Measurements from ENCODE around the gene CORIN.

Gene CORIN

GRCh38 chr4:47804598-47804997 is 33.3 kb downstream of the CORIN start:
- no peaks in the 10 kb centered on the region; the same call in 1 of the 2 replicates for H3K27me3 ChIP-seq (replicated peaks; ENCODE audit: insufficient read depth, low read length)
- no peak overlapping the region for H3K27ac ChIP-seq (ENCODE audit: low read length)
- H2AFZ ChIP-seq (ENCODE audit: low read length) = no peak overlapping the region
- no peak overlapping the region for H3K4me2 ChIP-seq (ENCODE audit: low read depth, low read length)
- DNase-seq = no peak
- TF ChIP-seq CTCF (IDR thresholded peaks at IDR 0.05; ENCODE audit: low read length) = no peak
- TF ChIP-seq EZH2 (optimal IDR thresholded peaks at IDR 0.05; ENCODE audit: low read depth, low read length) = no peak
- no peak for TF ChIP-seq EZH2phosphoT487 (IDR thresholded peaks at IDR 0.05; ENCODE audit: low read length)
- no peaks in the 10 kb centered on the region for H3K9me2 ChIP-seq (replicated peaks; ENCODE audit: insufficient read depth, low read length)
- no peaks in the 10 kb centered on the region for H3K9me3 ChIP-seq (replicated peaks; ENCODE audit: insufficient read depth, low read length)
- H3K4me3 ChIP-seq (ENCODE audit: low read length) = no peak overlapping the region
- H4K20me1 ChIP-seq (ENCODE audit: insufficient read depth, low read length) = no peaks in the 10 kb centered on the region
- H3K79me2 ChIP-seq (ENCODE audit: low read length) = no peaks in the 10 kb centered on the region
- no peak overlapping the region for H3K9ac ChIP-seq (ENCODE audit: low read length)
- H3K4me1 ChIP-seq (ENCODE audit: low read length) = no peaks in the 10 kb centered on the region
- H3K36me3 ChIP-seq (replicated peaks; ENCODE audit: insufficient read depth, low read length) = no peaks in the 10 kb centered on the region
- no peaks in the 10 kb centered on the region for H3F3A ChIP-seq (ENCODE audit: insufficient read depth, low read length)

GRCh38 chr4:47801481-47802002 is 36.3 kb downstream of the CORIN start:
- Histone ChIP-seq H4K20me1 (ENCODE audit: insufficient read depth, low read length) (no peaks in the 10 kb centered on the region), H3K27ac (ENCODE audit: low read length) (no peak overlapping the region), H3K9ac (ENCODE audit: low read length) (no peak overlapping the region), H3K4me1 (ENCODE audit: low read length) (no peaks in the 10 kb centered on the region), H3K9me3 (replicated peaks; ENCODE audit: insufficient read depth, low read length) (no peaks in the 10 kb centered on the region), H3K27me3 (replicated peaks; ENCODE audit: insufficient read depth, low read length) (no peaks in the 10 kb centered on the region; the same call in 1 of the 2 replicates), H3K4me3 (ENCODE audit: low read length) (no peak overlapping the region), H2AFZ (ENCODE audit: low read length) (no peak overlapping the region), H3K4me2 (ENCODE audit: low read depth, low read length) (no peak overlapping the region), H3F3A (ENCODE audit: insufficient read depth, low read length) (no peaks in the 10 kb centered on the region), H3K79me2 (ENCODE audit: low read length) (no peaks in the 10 kb centered on the region), H3K36me3 (replicated peaks; ENCODE audit: insufficient read depth, low read length) (no peaks in the 10 kb centered on the region), H3K9me2 (replicated peaks; ENCODE audit: insufficient read depth, low read length) (no peaks in the 10 kb centered on the region)
- no peak for DNase-seq
- TF ChIP-seq EZH2phosphoT487 (IDR thresholded peaks at IDR 0.05; ENCODE audit: low read length) = no peak
- no peak for TF ChIP-seq CTCF (IDR thresholded peaks at IDR 0.05; ENCODE audit: low read length)
- no peak for TF ChIP-seq EZH2 (optimal IDR thresholded peaks at IDR 0.05; ENCODE audit: low read depth, low read length)

- no peaks in the 10 kb centered on the region for H3K4me1 ChIP-seq (ENCODE audit: low read length)
- H3F3A ChIP-seq (ENCODE audit: insufficient read depth, low read length) = no peaks in the 10 kb centered on the region
- TF ChIP-seq EZH2 (optimal IDR thresholded peaks at IDR 0.05; ENCODE audit: low read depth, low read length) (no peak), EZH2phosphoT487 (IDR thresholded peaks at IDR 0.05; ENCODE audit: low read length) (no peak), CTCF (IDR thresholded peaks at IDR 0.05; ENCODE audit: low read length) (no peak)
- no peaks in the 10 kb centered on the region for H3K9me2 ChIP-seq (replicated peaks; ENCODE audit: insufficient read depth, low read length)
- H3K9me3 ChIP-seq (replicated peaks; ENCODE audit: insufficient read depth, low read length) = no peaks in the 10 kb centered on the region
- no peak overlapping the region for H2AFZ ChIP-seq (ENCODE audit: low read length)
- H3K36me3 ChIP-seq (replicated peaks; ENCODE audit: insufficient read depth, low read length) = no peaks in the 10 kb centered on the region
- H3K9ac ChIP-seq (ENCODE audit: low read length) = no peak overlapping the region
- DNase-seq = no peak
- no peaks in the 10 kb centered on the region for H4K20me1 ChIP-seq (ENCODE audit: insufficient read depth, low read length)
- H3K4me3 ChIP-seq (ENCODE audit: low read length) = no peak overlapping the region
- no peak overlapping the region for H3K4me2 ChIP-seq (ENCODE audit: low read depth, low read length)
- H3K27ac ChIP-seq (ENCODE audit: low read length) = no peak overlapping the region
- H3K79me2 ChIP-seq (ENCODE audit: low read length) = no peaks in the 10 kb centered on the region
- peaks cover 24% of the 10 kb centered on the region for H3K27me3 ChIP-seq (replicated peaks; ENCODE audit: insufficient read depth, low read length)
These were observed 39.7 kb downstream of the CORIN start for GRCh38 chr4:47798165-47798564.

All from MM.1S (cell line).